Stimulated activated CD4-positive, alpha-beta T cell treated with anti-CD3 and anti-CD28 coated beads, TNF-alpha, amount 100 ng/mL, for 48 hours (primary cell): ENCODE results near the gene GRAMD1A.

Experiments used
- DNase-seq, 3 donors: peaks; one replicate each; pipeline ENCODE4 v3.0.0-alpha.2; 2020; ENCODE audit warnings: low read depth in 3 of 3

The GRAMD1A gene

GRCh38 chr19:35074426-35075201 is 74.5 kb downstream of the GRAMD1A start:
- no peak for DNase-seq

GRCh38 chr19:35075202-35076025 is 75.3 kb downstream of the GRAMD1A start:
- no peak for DNase-seq

GRCh38 chr19:35076026-35076370 is 75.9 kb downstream of the GRAMD1A start:
- no peak for DNase-seq
